GM18870 (cell line): ENCODE data around the gene HNRNPA1.
"Not testable (repeated sequence)": the region's sequence is repeated elsewhere in the genome, so short reads cannot be mapped to it uniquely, and the experiment has no call there.

Source experiments
- ATAC-seq: cut with Tn5 transposase; IDR thresholded peaks from one replicate; pipeline ENCODE4 v1.9.1; 2021; ENCODE audit warnings: moderate library complexity; ENCODE audit not compliant: unreplicated experiment

The HNRNPA1 gene

GRCh38 chr12:54273981-54274380, 6.5 kb upstream of the HNRNPA1 start:
- ATAC-seq, result no peak

- ATAC-seq, result no peak
Observed at GRCh38 chr12:54276368-54276767, 4.2 kb upstream of the HNRNPA1 start.

GRCh38 chr12:54277823-54278276, 2.7 kb upstream of the HNRNPA1 start:
- no peak for ATAC-seq

GRCh38 chr12:54279227-54279631, 1.3 kb upstream of the HNRNPA1 start:
- no peak for ATAC-seq

GRCh38 chr12:54279632-54280467, 676 bp upstream of the HNRNPA1 start, which contains the start of gene CBX5:
TSS of gene CBX5 (minus strand) at chr12:54280122. CDS start at chr12:54257650, 22,472 bp downstream.
- peak; percentile 67 for ATAC-seq

- ATAC-seq, result not testable (repeated sequence)
Observed at GRCh38 chr12:54281261-54281638, 724 bp downstream of the HNRNPA1 start.

GRCh38 chr12:54281694-54282093, 1.2 kb downstream of the HNRNPA1 start:
- ATAC-seq, result not testable (repeated sequence)

GRCh38 chr12:54282949-54283593, 2.5 kb downstream of the HNRNPA1 start:
- no peak for ATAC-seq

- not testable (repeated sequence) for ATAC-seq
Observed at GRCh38 chr12:54284070-54284780, 3.7 kb downstream of the HNRNPA1 start.

GRCh38 chr12:54285150-54286041, 4.9 kb downstream of the HNRNPA1 start:
- no peak for ATAC-seq

- ATAC-seq, result no peak
Observed at GRCh38 chr12:54286042-54287030, 5.8 kb downstream of the HNRNPA1 start.

- no peak for ATAC-seq
Observed at GRCh38 chr12:54287261-54288157, 7.0 kb downstream of the HNRNPA1 start.

- no peak for ATAC-seq
Observed at GRCh38 chr12:54292083-54292930, 11.8 kb downstream of the HNRNPA1 start.

GRCh38 chr12:54292931-54293241, 12.4 kb downstream of the HNRNPA1 start:
- no peak for ATAC-seq

- ATAC-seq, result no peak
Observed at GRCh38 chr12:54294152-54294952, 13.8 kb downstream of the HNRNPA1 start.

GRCh38 chr12:54294953-54295566, 14.5 kb downstream of the HNRNPA1 start:
- ATAC-seq, result no peak
